Liver (tissue), 3 donors: ENCODE results near the gene C1S.

Source experiments
- ATF3 ChIP-seq: IDR thresholded peaks from 2 replicates; pipeline ENCODE4 v1.6.1; 2016; ENCODE audit warnings: antibody characterized with exemption
- CTCF ChIP-seq: fragments of 150-350 bp; IDR thresholded peaks from 2 replicates; pipeline ENCODE4 v1.5.1; 2017; ENCODE audit warnings: improper control_type of control experiment, low read depth, low read length; ENCODE audit not compliant: missing input control
- EGR1 ChIP-seq, 2 donors: IDR thresholded peaks; 2 replicates each; pipeline ENCODE4 v1.6.1; 2016 to 2018; ENCODE audit warnings: antibody characterized with exemption in 2 of 2, low read depth in 2 of 2
- FOXA1 ChIP-seq: IDR thresholded peaks from 2 replicates; pipeline ENCODE4 v1.6.1; 2016; ENCODE audit warnings: antibody characterized with exemption
- GABPA ChIP-seq, 2 donors: IDR thresholded peaks in 1 of 2; conservative IDR thresholded peaks in 1 of 2; 2 replicates each; pipeline ENCODE4 v1.6.1; 2016; ENCODE audit warnings: antibody characterized with exemption in 2 of 2, mild to moderate bottlenecking in 1 of 2, moderate library complexity in 1 of 2
- JUND ChIP-seq, 2 donors: IDR thresholded peaks; 2 replicates each; pipeline ENCODE4 v1.6.1; 2016; ENCODE audit warnings: antibody characterized with exemption in 2 of 2
- MAX ChIP-seq: IDR thresholded peaks from 2 replicates; pipeline ENCODE4 v1.6.1; 2016; ENCODE audit warnings: antibody characterized with exemption
- RAD21 ChIP-seq, 2 donors: IDR thresholded peaks; 2 replicates each; pipeline ENCODE4 v1.6.1; 2016; ENCODE audit warnings: antibody characterized with exemption in 2 of 2, mild to moderate bottlenecking in 2 of 2
- REST ChIP-seq: IDR thresholded peaks from 2 replicates; pipeline ENCODE4 v1.6.1; 2016; ENCODE audit warnings: antibody characterized with exemption, mild to moderate bottlenecking
- RXRA ChIP-seq, 2 donors: IDR thresholded peaks; 2 replicates each; pipeline ENCODE4 v1.6.1; 2017 to 2018; ENCODE audit warnings: antibody characterized with exemption in 2 of 2, mild to moderate bottlenecking in 1 of 2
- SP1 ChIP-seq: IDR thresholded peaks from 2 replicates; pipeline ENCODE4 v1.6.1; 2018; ENCODE audit warnings: antibody characterized with exemption, mild to moderate bottlenecking
- TAF1 ChIP-seq: conservative IDR thresholded peaks from 2 replicates; pipeline ENCODE4 v1.6.1; 2016; ENCODE audit warnings: antibody characterized with exemption, mild to moderate bottlenecking
- YY1 ChIP-seq: IDR thresholded peaks from 2 replicates; pipeline ENCODE4 v1.6.1; 2016; ENCODE audit warnings: antibody characterized with exemption, mild to moderate bottlenecking
- ZBTB33 ChIP-seq: IDR thresholded peaks from 2 replicates; pipeline ENCODE4 v1.6.1; 2016; ENCODE audit warnings: antibody characterized with exemption
- donor health status: healthy.
- donor health status: healthy.

GRCh38 chr12:7093486-7093885, 33.0 kb downstream of the C1S start:
- TF ChIP-seq CTCF, result no peak
- no peak for TF ChIP-seq SP1
- TF ChIP-seq RXRA (IDR thresholded peaks at IDR 0.05), result no peak
- TF ChIP-seq ATF3, result no peak
- no peak for TF ChIP-seq FOXA1
- TF ChIP-seq TAF1, result no peak
- no peak for TF ChIP-seq REST
- TF ChIP-seq JUND (IDR thresholded peaks at IDR 0.05), result no peak
- no peak for TF ChIP-seq RAD21 (IDR thresholded peaks at IDR 0.05)
- no peak for TF ChIP-seq YY1
- no peak for TF ChIP-seq MAX
- TF ChIP-seq EGR1 (IDR thresholded peaks at IDR 0.05; ENCODE audit: low read depth in 2 of 2), result no peak
- no peak for TF ChIP-seq ZBTB33
- no peak for TF ChIP-seq GABPA (IDR thresholded peaks at IDR 0.05 in 1 of 2, conservative IDR thresholded peaks at IDR 0.05 in 1 of 2)
